Smooth muscle cell (in vitro differentiated cells): ENCODE measurements around the gene GNA15. TPM values are rescaled to one million over a fixed set of nuclear protein-coding genes. Genes with fewer than 3 reads are reported as not detected.

Source experiments
- DNase-seq: peaks from one replicate; lab custom pipeline; 2025; ENCODE audit not compliant: unreplicated experiment; lab: John Stamatoyannopoulos, UW
- H2AFZ ChIP-seq: fragments of 200-600 bp; sonication (generic); 2 replicates; pipeline ENCODE4 v1.6.0; 2016; ENCODE audit warnings: antibody characterized with exemption, low read depth, mild to moderate bottlenecking
- H3F3A ChIP-seq: fragments of 200-600 bp; sonication (generic); 2 replicates; pipeline ENCODE4 v1.6.0; 2017; ENCODE audit warnings: antibody characterized with exemption, low read depth
- H3K27ac ChIP-seq: fragments of 200-600 bp; sonication (generic); 2 replicates; pipeline ENCODE4 v1.5.1; 2016; ENCODE audit warnings: low read depth, mild to moderate bottlenecking
- H3K27me3 ChIP-seq: fragments of 200-600 bp; sonication (generic); 2 replicates; pipeline ENCODE4 v1.6.1; 2016; ENCODE audit warnings: low read depth, mild to moderate bottlenecking
- H3K36me3 ChIP-seq: fragments of 200-600 bp; sonication (generic); 2 replicates; pipeline ENCODE4 v1.5.1; 2016; ENCODE audit warnings: low read depth
- H3K4me1 ChIP-seq: fragments of 200-600 bp; sonication (generic); 2 replicates; pipeline ENCODE4 v1.5.1; 2016; ENCODE audit warnings: low read depth
- H3K4me2 ChIP-seq: fragments of 200-600 bp; sonication (generic); 2 replicates; pipeline ENCODE4 v1.6.0; 2016; ENCODE audit warnings: mild to moderate bottlenecking
- H3K4me3 ChIP-seq: fragments of 200-600 bp; sonication (generic); 2 replicates; pipeline ENCODE4 v1.5.1; 2016; ENCODE audit warnings: mild to moderate bottlenecking
- H3K79me2 ChIP-seq: fragments of 200-600 bp; sonication (generic); 2 replicates; pipeline ENCODE4 v1.6.0; 2016; ENCODE audit warnings: low read depth, mild to moderate bottlenecking
- H3K9ac ChIP-seq: fragments of 200-600 bp; sonication (generic); 2 replicates; pipeline ENCODE4 v1.6.0; 2016; ENCODE audit warnings: low read depth
- H3K9me3 ChIP-seq: fragments of 200-600 bp; sonication (generic); replicated peaks from 2 replicates; pipeline ENCODE4 v1.5.1; 2016; ENCODE audit warnings: low read depth
- H4K20me1 ChIP-seq: fragments of 200-600 bp; sonication (generic); 2 replicates; pipeline ENCODE4 v1.6.0; 2016; ENCODE audit warnings: low read depth
- WGBS: methylation state at CpG from one replicate; pipeline ENCODE4 v1.1.7; 2016; ENCODE audit warnings: low lambda C conversion rate; 5-methylcytosine and 5-hydroxymethylcytosine counted together
- polyA plus RNA-seq: library from polyadenylated mRNA; unstranded; fragments of >200 nt; fragmentation: Nextera tagmentation; extraction: Ambion mirVana; gene quantifications from 2 replicates; pipeline ENCODE4 v1.2.1, GENCODE V29; 2016
- total RNA-seq: library from RNA; depleted of rRNA; stranded (reverse); fragments of >200 nt; gene quantifications from 2 replicates; pipeline ENCODE4 v1.2.3, GENCODE V29; 2014
- TF ChIP-seq, protein P1 (sequence below): fragments of 200-600 bp; sonication (generic); IDR thresholded peaks from 2 replicates; pipeline ENCODE4 v1.5.1; 2017; ENCODE audit warnings: borderline replicate concordance, mild to moderate bottlenecking, antibody characterized with exemption; ENCODE audit not compliant: insufficient read depth, poor library complexity, severe bottlenecking

Gene GNA15
- total and polyA plus RNA-seq, 2 experiments from 2014 or later, result 1.2 to 1.8 TPM

DNA sequence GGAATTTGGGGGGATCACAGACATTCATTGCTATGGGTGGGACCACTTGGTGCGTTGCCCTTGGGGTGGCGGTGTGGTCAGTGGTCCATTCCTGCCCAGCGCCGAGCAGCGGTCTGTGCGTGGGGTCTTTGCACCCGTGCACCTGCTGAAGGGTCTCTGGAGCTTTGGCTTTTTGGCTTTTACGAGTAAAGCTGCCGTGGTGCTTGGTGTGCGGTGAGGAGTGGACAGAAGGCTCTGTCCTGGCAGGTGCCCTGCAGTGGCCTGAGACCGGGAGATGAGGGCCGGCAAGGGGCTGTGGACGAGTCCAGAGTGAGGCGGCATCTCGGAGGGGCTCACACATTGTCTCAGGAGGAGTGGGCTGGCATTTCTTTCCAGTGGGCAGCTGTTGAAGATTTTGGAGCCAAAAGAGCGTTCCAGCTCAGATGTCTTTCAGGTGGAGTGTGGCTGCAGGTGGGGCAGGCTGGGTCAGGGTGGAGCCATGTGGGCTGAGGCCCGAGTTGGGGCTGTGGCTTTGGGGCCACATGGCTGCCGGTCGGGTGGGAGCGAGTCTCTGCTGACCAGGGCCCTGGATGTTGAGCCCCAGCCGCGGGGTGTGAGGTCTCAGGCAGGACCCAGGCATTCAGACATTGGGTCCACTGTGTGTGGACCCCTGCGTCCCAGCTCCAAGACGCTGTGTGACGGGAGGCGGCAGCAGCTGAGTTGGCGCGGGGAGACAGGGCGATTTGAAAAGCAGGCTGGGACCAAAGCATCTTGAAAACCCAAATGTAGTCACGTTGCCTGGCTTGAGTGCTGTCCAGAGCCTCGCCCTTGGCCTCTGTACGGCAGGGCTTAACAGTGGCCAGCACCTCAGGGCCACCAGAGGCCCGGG is 30.0 kb upstream of the GNA15 start:
- Histone ChIP-seq H3K4me1 (no peaks in the 10 kb centered on the region), H3K4me3 (no peak overlapping the region), H4K20me1 (peaks cover 100% of the 10 kb centered on the region), H3K36me3 (no peaks in the 10 kb centered on the region), H3K27ac (no peak overlapping the region), H3K9ac (no peak overlapping the region), H3K4me2 (no peak overlapping the region), H3F3A (no peaks in the 10 kb centered on the region), H3K79me2 (peaks cover 89% of the 10 kb centered on the region), H3K27me3 (no peaks in the 10 kb centered on the region), H3K9me3 (no peaks in the 10 kb centered on the region), H2AFZ (no peak overlapping the region)
- TF ChIP-seq, protein P1, sequence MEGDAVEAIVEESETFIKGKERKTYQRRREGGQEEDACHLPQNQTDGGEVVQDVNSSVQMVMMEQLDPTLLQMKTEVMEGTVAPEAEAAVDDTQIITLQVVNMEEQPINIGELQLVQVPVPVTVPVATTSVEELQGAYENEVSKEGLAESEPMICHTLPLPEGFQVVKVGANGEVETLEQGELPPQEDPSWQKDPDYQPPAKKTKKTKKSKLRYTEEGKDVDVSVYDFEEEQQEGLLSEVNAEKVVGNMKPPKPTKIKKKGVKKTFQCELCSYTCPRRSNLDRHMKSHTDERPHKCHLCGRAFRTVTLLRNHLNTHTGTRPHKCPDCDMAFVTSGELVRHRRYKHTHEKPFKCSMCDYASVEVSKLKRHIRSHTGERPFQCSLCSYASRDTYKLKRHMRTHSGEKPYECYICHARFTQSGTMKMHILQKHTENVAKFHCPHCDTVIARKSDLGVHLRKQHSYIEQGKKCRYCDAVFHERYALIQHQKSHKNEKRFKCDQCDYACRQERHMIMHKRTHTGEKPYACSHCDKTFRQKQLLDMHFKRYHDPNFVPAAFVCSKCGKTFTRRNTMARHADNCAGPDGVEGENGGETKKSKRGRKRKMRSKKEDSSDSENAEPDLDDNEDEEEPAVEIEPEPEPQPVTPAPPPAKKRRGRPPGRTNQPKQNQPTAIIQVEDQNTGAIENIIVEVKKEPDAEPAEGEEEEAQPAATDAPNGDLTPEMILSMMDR, result no peak
- DNase-seq, result no peak
- WGBS, result 96% methylated on average over 31 of the region's 33 CpGs

DNA sequence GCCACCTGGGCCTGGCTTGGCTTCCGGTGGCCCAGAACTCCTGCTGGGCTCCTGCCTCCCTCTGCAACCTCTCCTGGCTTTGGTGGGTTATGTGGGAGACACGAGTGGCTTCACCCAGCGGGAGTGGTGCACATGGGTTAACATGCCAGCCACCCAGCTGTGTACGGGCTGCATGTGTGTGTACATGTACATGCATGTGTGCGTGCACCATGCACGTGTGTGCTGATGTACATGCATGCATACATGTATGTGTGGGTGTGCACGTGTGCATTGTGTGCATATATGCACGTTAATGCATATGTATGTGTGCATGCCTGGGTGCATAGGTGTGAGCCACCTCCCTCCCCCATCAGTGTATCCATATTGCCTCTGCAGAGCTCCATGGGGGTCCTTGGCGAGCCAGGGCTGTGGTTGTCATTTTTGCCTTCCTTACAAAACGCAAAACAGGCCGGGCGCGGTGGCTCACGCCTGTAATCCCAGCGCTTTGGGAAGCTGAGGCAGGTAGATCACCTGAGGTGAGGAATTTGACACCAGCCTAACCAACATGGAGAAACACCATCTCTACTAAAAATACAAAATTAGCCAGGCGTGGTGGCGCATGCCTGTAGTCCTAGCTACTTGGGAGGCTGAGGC is 29.2 kb upstream of the GNA15 start:
- no peaks in the 10 kb centered on the region for H3K9me3 ChIP-seq
- H3K36me3 ChIP-seq, result no peaks in the 10 kb centered on the region
- H3F3A ChIP-seq, result no peaks in the 10 kb centered on the region
- no peak for DNase-seq
- WGBS, result 99% methylated on average over 17 of the region's 17 CpGs
- H3K4me2 ChIP-seq, result no peak overlapping the region
- no peak overlapping the region for H2AFZ ChIP-seq
- H3K27ac ChIP-seq, result no peak overlapping the region
- no peak overlapping the region for H3K9ac ChIP-seq
- no peaks in the 10 kb centered on the region for H3K27me3 ChIP-seq
- no peaks in the 10 kb centered on the region for H3K4me1 ChIP-seq
- H3K4me3 ChIP-seq, result no peak overlapping the region
- TF ChIP-seq, protein P1, result no peak
- H3K79me2 ChIP-seq, result peaks cover 82% of the 10 kb centered on the region
- H4K20me1 ChIP-seq, result peaks cover 100% of the 10 kb centered on the region

DNA sequence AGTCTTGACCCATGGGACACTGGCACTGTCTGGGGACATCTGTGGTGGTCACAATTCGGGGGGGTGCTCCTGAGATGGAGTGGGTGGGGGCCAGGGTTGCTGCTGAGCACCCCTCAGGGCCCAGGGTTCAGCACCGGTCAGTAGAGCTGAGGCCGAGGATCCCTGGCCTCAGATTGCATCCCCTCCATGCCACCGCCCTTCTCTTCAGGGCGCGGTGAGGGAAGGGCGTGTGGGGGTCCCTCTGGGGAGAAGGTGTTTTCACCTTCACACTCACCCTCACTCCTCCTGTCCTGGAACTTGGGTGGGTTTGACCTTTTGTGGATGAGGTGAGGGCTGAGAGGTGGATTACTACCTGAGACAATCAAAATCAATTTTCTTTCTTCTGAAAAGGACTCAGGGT is 28.2 kb upstream of the GNA15 start:
- no peak overlapping the region for H3K27ac ChIP-seq
- peaks cover 100% of the 10 kb centered on the region for H4K20me1 ChIP-seq
- TF ChIP-seq, protein P1, result no peak
- no peak overlapping the region for H3K4me3 ChIP-seq
- no peak for DNase-seq
- no peaks in the 10 kb centered on the region for H3F3A ChIP-seq
- H3K4me1 ChIP-seq, result no peaks in the 10 kb centered on the region
- no peak overlapping the region for H3K4me2 ChIP-seq
- H3K36me3 ChIP-seq, result no peaks in the 10 kb centered on the region
- no peak overlapping the region for H3K9ac ChIP-seq
- no peak overlapping the region for H2AFZ ChIP-seq
- WGBS, result 100% methylated on average over 6 of the region's 7 CpGs
- peaks cover 71% of the 10 kb centered on the region for H3K79me2 ChIP-seq
- H3K9me3 ChIP-seq, result no peaks in the 10 kb centered on the region
- H3K27me3 ChIP-seq, result no peaks in the 10 kb centered on the region
